ENCODE data around the gene SLC26A6. TPM values are rescaled to one million over a fixed set of nuclear protein-coding genes. Genes with fewer than 3 reads are reported as not detected.

Gene SLC26A6
- total RNA-seq, 2 experiments from 2014 or later: 30.4 to 32.8 TPM

- CTCF ChIA-PET: interaction anchor here (0.7 to 2.0 kb wide), 6 partner anchors 18 to 33 kb away, joined by 3 to 5 read pairs (median 4); partner anchors contain the start of genes NCKIPSD and SLC26A6
- POLR2A ChIA-PET: interaction anchor here (0.7 kb wide), 1 partner anchor 28 kb away, joined by 4 read pairs; the partner anchor contains the start of gene SLC26A6
Measured at GRCh38 chr3:48662753-48663488, 27.7 kb upstream of the SLC26A6 start, which contains the start of gene CELSR3. TSS of gene CELSR3 (minus strand) at chr3:48662886. CDS start at chr3:48662634, 252 bp downstream.

GRCh38 chr3:48662145-48662752 is 27.0 kb upstream of the SLC26A6 start:
- POLR2A ChIA-PET: no interaction called here
- CTCF ChIA-PET: interaction anchor here (0.7 to 1.9 kb wide), 7 partner anchors 20 to 345 kb away, joined by 3 to 4 read pairs (median 4); partner anchors contain the start of genes NCKIPSD, SLC26A6 and WDR6

DNA sequence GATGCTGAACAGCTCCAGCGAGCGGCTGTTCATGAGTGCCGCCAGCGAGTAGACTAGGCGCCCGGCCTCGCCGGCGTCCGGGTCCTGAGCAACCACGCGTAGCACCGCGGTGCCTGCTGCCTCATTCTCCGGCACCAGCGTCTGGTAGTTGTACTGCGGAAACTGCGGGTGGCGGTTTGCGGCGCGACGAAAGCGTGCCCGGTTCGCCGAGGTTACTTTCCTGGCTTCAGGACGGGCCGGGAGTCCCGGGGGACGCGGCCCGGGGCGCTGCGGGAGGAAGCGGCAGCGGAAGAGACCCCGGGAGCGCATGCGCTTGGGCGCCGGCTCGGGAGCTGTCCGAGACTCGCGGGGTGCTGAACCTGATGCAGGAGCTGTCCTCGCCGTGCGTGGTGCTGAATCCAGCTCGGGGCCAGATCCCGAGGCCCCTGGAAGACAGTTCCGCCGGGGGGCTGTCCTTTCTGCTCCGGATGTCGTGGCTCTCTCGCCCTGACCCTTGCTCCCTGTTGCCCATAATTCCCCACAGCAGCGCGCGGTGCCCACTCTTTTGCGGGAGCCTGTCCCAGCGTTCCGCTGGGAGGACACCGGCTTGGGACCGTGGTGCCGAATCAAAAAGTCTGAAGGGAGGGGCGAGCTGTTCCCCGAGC is 26.4 kb upstream of the SLC26A6 start:
- CTCF ChIA-PET: interaction anchor here (0.7 to 1.9 kb wide), 6 partner anchors 20 to 345 kb away, joined by 3 to 4 read pairs (median 4); partner anchors contain the start of genes NCKIPSD and WDR6
- POLR2A ChIA-PET: no interaction called here

DNA sequence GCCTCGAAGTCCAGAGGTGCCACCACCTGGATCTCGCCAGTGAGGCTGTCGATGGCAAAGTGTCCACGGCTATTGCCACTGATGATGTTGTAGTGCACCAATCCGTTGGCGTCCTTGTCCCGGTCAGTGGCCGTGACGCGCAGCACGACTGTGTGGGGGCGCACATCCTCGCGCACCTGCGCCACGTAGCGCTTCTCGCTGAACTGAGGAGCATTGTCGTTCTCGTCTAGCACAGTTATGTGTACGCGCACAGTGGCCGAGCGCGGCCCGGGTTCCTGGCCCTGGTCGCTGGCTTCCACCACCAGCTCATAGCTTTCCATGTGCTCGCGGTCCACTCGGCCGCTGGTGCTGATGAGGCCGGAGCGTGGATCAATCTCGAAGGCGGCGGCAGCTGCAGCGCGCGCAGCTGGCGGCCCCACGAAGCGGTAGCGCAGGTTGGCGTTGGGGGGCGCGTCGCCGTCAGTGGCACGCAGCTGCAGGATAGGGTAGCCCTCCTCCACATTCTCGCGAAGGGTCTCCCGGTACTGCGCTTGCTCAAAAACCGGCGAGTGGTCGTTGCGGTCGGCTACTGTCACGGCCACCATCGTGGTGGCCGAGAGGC is 25.6 kb upstream of the SLC26A6 start:
- CTCF ChIA-PET: interaction anchor here (0.7 to 1.9 kb wide), 4 partner anchors 21 to 327 kb away, joined by 3 to 4 read pairs (median 4); no protein-coding TSS in a partner anchor

GRCh38 chr3:48656841-48657281 is 21.6 kb upstream of the SLC26A6 start:
- ChIA-PET POLR2A (interaction anchor here (0.8 to 0.9 kb wide), 2 partner anchors 32 to 60 kb away, joined by 3 read pairs; partner anchors contain the start of gene IP6K2), CTCF (interaction anchor here (0.6 to 2.3 kb wide), 8 partner anchors 10 to 100 kb away, joined by 3 to 6 read pairs (median 4); partner anchors contain the start of gene SLC26A6)

More for the DNA sequence above, 25.6 kb upstream of the SLC26A6 start:
- POLR2A ChIA-PET: no interaction called here

- CTCF ChIA-PET: interaction anchor here (0.6 to 2.3 kb wide), 8 partner anchors 10 to 99 kb away, joined by 3 to 5 read pairs (median 4); partner anchors contain the start of gene SLC26A6
- POLR2A ChIA-PET: interaction anchor here (0.8 to 0.9 kb wide), 2 partner anchors 32 to 60 kb away, joined by 3 read pairs; partner anchors contain the start of gene IP6K2
Measured at GRCh38 chr3:48656061-48656840, 21.0 kb upstream of the SLC26A6 start.

DNA sequence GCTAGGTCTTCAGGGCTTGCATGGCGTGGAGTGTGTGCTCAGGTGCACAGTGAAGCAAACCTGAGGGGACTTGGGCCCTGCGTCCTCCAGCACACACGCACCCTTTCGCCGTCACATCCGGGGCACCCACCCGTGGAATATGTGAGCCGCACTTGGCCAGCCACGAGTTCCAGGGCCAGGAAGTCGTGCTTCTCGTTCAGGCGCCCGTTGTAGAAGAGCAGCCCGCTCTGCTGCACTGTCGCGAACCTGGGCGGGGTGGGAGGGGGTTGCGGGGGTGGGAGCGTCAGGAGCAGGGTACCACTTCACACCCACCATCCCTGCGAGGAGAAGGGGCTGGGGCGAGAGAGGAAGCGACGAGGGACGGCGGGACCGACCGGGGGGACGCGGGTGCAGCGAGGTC is 20.3 kb upstream of the SLC26A6 start:
- ChIA-PET CTCF (interaction anchor here (0.6 to 2.3 kb wide), 7 partner anchors 9 to 259 kb away, joined by 3 to 5 read pairs (median 4); partner anchors contain the start of gene SLC26A6), POLR2A (no interaction called here)

DNA sequence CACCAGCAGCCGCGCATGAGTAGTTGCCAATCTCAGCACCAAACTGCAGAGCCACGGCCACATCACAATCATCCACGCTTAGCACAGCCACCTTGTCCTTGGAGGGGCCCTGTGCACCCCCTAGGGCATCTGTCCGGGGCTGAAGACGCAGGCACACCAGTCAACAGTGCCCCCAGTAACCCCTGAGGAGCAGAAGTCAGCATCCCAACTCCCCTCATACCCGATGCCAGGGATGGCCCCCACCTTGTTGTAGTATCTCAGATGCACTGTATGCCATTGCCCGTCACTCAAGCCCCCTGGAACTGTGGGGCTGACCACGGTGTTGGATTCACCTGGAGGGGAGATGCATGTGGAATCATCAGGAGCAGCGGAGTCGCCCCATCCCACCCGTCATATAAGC is 19.8 kb upstream of the SLC26A6 start:
- POLR2A ChIA-PET: interaction anchor here (0.6 kb wide), 1 partner anchor 16 kb away, joined by 5 read pairs; no protein-coding TSS in a partner anchor
- CTCF ChIA-PET: interaction anchor here (0.6 to 2.3 kb wide), 4 partner anchors 9 to 260 kb away, joined by 3 to 5 read pairs (median 4); no protein-coding TSS in a partner anchor

GRCh38 chr3:48652923-48653715 is 17.9 kb upstream of the SLC26A6 start:
- ChIA-PET POLR2A (no interaction called here), CTCF (interaction anchor here (0.7 to 1.8 kb wide), 3 partner anchors 17 to 89 kb away, joined by 3 to 6 read pairs (median 5); partner anchors contain the start of gene SLC26A6)

DNA sequence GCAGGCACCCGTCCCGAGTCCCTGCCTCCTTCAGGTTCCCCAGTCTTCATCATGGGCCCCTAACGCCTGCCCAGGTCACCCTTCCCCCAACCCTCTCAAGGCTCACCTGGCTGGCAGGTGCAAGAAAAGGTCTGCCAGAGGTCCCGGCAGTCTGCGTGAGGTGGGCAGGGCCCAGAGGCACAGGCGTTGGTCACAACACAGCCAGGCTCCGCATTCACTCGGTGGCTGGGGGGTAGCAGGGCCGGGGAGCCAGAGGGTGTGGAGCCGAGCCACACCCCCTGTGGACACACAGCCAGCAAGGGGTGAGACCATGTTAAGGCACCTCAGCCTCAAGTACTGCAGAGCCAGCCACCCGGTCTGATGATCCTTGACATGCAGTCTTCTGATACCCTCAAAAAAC is 16.5 kb upstream of the SLC26A6 start:
- ChIA-PET POLR2A (no interaction called here), CTCF (no interaction called here)

- ChIA-PET POLR2A (no interaction called here), CTCF (no interaction called here)
Measured at GRCh38 chr3:48650723-48651122, 15.5 kb upstream of the SLC26A6 start.

GRCh38 chr3:48648188-48648850 is 13.1 kb upstream of the SLC26A6 start:
- POLR2A ChIA-PET: no interaction called here
- CTCF ChIA-PET: interaction anchor here (1.3 kb wide), 1 partner anchor 13 kb away, joined by 7 read pairs; the partner anchor contains the start of gene SLC26A6

- CTCF ChIA-PET: no interaction called here
- POLR2A ChIA-PET: no interaction called here
Measured at GRCh38 chr3:48647714-48648113, 12.5 kb upstream of the SLC26A6 start.

DNA sequence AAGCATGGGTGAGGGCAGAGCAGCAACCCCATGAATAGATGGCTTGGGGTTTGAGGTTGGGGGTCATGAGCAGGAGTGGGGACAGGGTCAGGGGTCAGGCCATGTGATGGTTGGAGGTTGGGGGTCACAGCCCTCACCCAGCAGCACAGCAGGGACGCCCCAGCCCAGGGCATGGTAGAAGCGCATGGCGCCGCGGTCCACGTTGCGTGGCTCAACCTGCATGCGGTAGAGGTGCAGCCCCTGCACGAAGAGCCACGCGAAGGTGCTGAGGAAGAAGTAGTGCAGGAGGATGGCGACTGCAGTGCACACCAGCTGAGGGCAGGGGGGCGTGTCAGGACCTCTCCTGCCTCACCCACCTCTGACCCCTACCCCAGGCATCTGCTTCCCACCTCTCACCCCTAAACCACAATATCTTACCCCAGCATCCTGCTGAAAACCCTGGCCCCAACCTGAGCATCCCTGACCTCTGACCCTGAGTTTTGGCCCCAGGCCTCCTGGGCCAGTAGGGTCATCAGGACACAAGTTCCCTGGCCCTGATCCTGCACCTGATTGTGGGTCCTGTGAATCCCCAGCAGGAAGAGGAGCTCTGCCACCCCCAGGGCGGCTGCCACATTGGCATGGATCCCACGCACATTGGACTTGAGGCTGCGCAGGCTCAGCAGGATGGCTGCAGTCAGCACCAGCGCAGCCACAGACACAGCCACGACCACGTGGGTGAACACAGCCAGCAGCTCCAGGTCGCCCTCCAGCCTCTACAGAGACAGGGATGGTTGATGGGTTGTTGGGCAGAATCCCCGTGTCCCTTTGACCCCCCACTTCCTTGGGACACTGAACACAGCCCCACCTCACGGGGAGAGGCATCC is 9.9 kb upstream of the SLC26A6 start:
- ChIA-PET POLR2A (no interaction called here), CTCF (interaction anchor here (2.0 kb wide), 1 partner anchor 10 kb away, joined by 7 read pairs; the partner anchor contains the start of gene SLC26A6)

GRCh38 chr3:48642605-48643004 is 7.3 kb upstream of the SLC26A6 start:
- ChIA-PET POLR2A (no interaction called here), CTCF (no interaction called here)

- POLR2A ChIA-PET: no interaction called here
- CTCF ChIA-PET: no interaction called here
Measured at GRCh38 chr3:48641396-48641795, 6.1 kb upstream of the SLC26A6 start.

Measured in activated CD8-positive, alpha-beta memory T cell treated with anti-CD3 and anti-CD28 coated beads for 36 hours (primary cell).